ENCODE results near the gene TFCP2L1. TPM values are rescaled to one million over a fixed set of nuclear protein-coding genes. Genes with fewer than 3 reads are reported as not detected.
"Not testable (repeated sequence)": the region's sequence is repeated elsewhere in the genome, so short reads cannot be mapped to it uniquely, and the experiment has no call there.

The TFCP2L1 gene
- total RNA-seq, 1 experiment from 2014 or later = 0.03 TPM

DNA sequence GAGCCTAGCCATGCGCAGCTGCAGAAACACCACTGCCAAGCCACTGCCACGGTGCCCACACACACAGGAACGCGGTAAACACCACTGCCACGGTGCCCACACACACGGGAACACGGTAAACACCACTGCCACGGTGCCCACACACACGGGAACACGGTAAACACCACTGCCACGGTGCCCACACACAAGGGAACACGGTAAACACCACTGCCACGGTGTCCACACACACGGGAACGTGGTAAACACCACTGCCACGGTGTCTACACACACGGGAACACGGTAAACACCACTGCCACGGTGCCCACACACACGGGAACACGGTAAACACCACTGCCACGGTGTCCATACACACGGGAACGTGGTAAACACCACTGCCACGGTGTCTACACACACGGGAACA lies 59.3 kb downstream of the TFCP2L1 start:
- not testable (repeated sequence) for DNase-seq, H3K36me3 ChIP-seq, H3K9me3 ChIP-seq, H3K27me3 ChIP-seq, H3K4me3 ChIP-seq

- DNase-seq = no peak
- H3K9me3 ChIP-seq = no peaks in the 10 kb centered on the region
- H3K27me3 ChIP-seq = no peaks in the 10 kb centered on the region
- H3K36me3 ChIP-seq = no peaks in the 10 kb centered on the region
- H3K4me3 ChIP-seq = no peak overlapping the region
These were observed 64.0 kb downstream of the TFCP2L1 start for GRCh38 chr2:121220995-121221394.

DNA sequence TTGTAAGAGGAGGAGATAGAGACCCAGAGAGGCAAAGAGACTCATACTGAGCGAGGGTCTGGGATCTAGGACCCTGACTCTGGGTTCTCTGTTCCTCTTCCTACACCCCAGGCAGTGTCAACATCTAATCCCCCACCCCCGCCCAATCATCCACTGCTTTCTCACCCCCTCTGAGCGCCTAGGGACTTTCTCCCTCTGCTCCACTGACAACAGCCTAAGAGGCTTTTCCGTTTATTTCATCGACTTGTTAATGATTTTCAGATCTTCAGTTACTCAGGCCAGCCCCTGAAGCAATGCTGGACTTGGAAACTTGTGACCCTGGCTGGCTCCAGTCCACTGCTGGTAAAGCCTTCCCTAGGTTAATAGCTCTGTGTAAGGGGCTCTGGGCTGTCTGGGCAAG lies 65.1 kb downstream of the TFCP2L1 start:
- Histone ChIP-seq H3K27me3 (no peaks in the 10 kb centered on the region), H3K9me3 (no peaks in the 10 kb centered on the region), H3K36me3 (no peaks in the 10 kb centered on the region), H3K4me3 (no peak overlapping the region)
- no peak for DNase-seq

- no peak for DNase-seq
- no peaks in the 10 kb centered on the region for H3K27me3 ChIP-seq
- no peaks in the 10 kb centered on the region for H3K36me3 ChIP-seq
- H3K4me3 ChIP-seq = no peak overlapping the region
- no peaks in the 10 kb centered on the region for H3K9me3 ChIP-seq
These were observed 66.5 kb downstream of the TFCP2L1 start for GRCh38 chr2:121218386-121218938.

- H3K9me3 ChIP-seq = no peaks in the 10 kb centered on the region
- DNase-seq = no peak
- H3K36me3 ChIP-seq = no peaks in the 10 kb centered on the region
- no peaks in the 10 kb centered on the region for H3K27me3 ChIP-seq
- no peak overlapping the region for H3K4me3 ChIP-seq
These were observed 67.4 kb downstream of the TFCP2L1 start for GRCh38 chr2:121217627-121218026.

GRCh38 chr2:121214296-121214695 lies 70.7 kb downstream of the TFCP2L1 start:
- Histone ChIP-seq H3K36me3 (no peaks in the 10 kb centered on the region), H3K9me3 (no peaks in the 10 kb centered on the region), H3K27me3 (no peaks in the 10 kb centered on the region), H3K4me3 (no peak overlapping the region)
- DNase-seq = no peak

DNA sequence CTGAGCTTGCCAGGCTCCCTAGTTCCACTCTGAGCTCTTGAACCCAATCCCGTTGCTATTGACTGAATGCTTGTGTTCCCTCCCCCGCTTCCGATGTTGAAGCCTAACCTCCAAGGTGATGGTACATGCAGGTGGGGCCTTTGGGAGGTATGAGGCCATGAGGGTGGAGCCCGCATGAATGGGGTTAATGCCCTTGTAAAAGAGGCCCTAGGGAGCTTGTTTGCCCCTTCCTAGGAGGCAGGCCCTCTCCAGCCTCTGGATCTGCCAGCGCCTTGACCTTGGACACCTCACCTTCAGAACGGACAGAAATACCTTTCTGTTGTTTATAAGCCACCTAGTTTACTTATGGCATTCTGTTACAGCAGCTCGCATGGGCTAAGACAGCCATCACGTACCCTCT lies 71.6 kb downstream of the TFCP2L1 start:
- H3K27me3 ChIP-seq = no peaks in the 10 kb centered on the region
- no peaks in the 10 kb centered on the region for H3K9me3 ChIP-seq
- no peak overlapping the region for H3K4me3 ChIP-seq
- DNase-seq = no peak
- no peaks in the 10 kb centered on the region for H3K36me3 ChIP-seq

GRCh38 chr2:121212661-121213325 lies 72.2 kb downstream of the TFCP2L1 start:
- H3K27me3 ChIP-seq = no peaks in the 10 kb centered on the region

DNA sequence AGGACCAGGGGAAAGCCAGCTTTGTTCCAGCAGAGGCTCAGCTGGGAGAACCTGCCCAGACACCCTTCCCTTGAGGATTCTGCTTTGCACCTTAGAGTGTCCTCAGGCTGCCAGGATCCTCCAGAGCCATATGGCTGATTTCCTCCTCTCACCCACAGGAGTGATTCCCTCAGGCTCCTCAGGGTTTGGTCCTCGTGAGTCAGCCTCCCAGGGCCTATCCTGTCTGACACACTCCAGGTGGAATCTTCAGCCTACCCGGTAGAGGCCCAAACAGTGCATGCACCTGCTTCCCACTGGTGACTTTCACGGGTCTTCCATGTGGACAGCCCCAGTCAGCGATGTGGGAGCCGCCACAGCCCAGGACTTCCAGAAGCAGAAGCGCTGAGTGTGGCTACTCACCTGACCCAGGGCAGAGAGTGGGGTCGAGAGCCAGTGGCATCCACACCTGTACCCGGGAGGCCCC lies 73.3 kb downstream of the TFCP2L1 start:
- H3K27me3 ChIP-seq = no peaks in the 10 kb centered on the region
- DNase-seq = no peak
- H3K36me3 ChIP-seq = no peaks in the 10 kb centered on the region
- no peaks in the 10 kb centered on the region for H3K9me3 ChIP-seq
- no peak overlapping the region for H3K4me3 ChIP-seq

More at GRCh38 chr2:121212661-121213325, 72.2 kb downstream of the TFCP2L1 start:
- no peak for DNase-seq
- no peaks in the 10 kb centered on the region for H3K36me3 ChIP-seq
- no peak overlapping the region for H3K4me3 ChIP-seq
- H3K9me3 ChIP-seq = no peaks in the 10 kb centered on the region

DNA sequence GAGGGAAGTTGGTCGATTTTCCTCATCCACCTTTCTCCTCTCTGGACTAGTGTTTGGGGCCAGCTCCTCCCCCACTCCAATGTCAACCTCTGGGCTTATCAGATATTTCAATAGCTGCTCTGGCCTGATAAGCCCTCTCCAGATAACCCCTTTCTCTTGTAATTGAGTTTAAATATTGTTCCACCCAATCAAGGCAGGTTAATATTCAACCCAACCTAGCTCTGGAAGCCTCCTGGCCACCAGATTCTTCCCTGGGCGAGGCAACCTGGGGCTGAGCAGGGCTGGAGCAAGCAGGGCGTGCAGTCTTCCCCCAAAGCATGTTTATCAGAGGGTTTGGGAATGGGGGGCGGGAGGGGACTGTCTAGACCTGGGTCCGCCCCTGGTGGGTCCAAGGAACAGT lies 73.8 kb downstream of the TFCP2L1 start:
- DNase-seq = no peak
- H3K36me3 ChIP-seq = no peaks in the 10 kb centered on the region
- H3K9me3 ChIP-seq = no peaks in the 10 kb centered on the region
- H3K27me3 ChIP-seq = no peaks in the 10 kb centered on the region
- no peak overlapping the region for H3K4me3 ChIP-seq

DNA sequence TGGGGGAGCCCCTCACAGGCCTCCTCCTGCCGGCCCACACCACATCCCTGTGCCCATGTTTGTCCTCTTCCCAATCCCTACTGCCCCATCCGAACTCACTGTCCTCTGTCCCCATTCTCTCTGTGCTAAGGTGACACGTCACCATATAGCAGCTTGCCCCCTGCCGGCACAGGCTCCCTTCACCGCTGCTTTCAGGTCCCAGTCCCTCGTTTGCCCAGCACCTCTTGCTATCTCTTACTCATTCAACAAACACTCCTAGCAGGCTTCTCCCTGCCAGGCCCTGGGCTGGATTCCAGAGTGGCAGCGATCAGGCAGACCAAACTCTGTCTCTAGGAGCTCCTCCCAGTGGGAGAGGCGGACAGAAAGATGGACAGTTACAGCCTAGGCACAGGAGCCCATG lies 74.3 kb downstream of the TFCP2L1 start:
- H3K36me3 ChIP-seq = no peaks in the 10 kb centered on the region
- no peaks in the 10 kb centered on the region for H3K27me3 ChIP-seq
- H3K4me3 ChIP-seq = no peak overlapping the region
- peak; percentile 62 for DNase-seq
- no peaks in the 10 kb centered on the region for H3K9me3 ChIP-seq

GRCh38 chr2:121209014-121209610 lies 75.9 kb downstream of the TFCP2L1 start:
- Histone ChIP-seq H3K4me3 (no peak overlapping the region), H3K36me3 (no peaks in the 10 kb centered on the region), H3K9me3 (no peaks in the 10 kb centered on the region), H3K27me3 (no peaks in the 10 kb centered on the region)
- DNase-seq = no peak

GRCh38 chr2:121207494-121207893 lies 77.5 kb downstream of the TFCP2L1 start:
- no peak for DNase-seq
- no peaks in the 10 kb centered on the region for H3K9me3 ChIP-seq
- H3K36me3 ChIP-seq = no peaks in the 10 kb centered on the region
- no peak overlapping the region for H3K4me3 ChIP-seq
- H3K27me3 ChIP-seq = no peaks in the 10 kb centered on the region

DNA sequence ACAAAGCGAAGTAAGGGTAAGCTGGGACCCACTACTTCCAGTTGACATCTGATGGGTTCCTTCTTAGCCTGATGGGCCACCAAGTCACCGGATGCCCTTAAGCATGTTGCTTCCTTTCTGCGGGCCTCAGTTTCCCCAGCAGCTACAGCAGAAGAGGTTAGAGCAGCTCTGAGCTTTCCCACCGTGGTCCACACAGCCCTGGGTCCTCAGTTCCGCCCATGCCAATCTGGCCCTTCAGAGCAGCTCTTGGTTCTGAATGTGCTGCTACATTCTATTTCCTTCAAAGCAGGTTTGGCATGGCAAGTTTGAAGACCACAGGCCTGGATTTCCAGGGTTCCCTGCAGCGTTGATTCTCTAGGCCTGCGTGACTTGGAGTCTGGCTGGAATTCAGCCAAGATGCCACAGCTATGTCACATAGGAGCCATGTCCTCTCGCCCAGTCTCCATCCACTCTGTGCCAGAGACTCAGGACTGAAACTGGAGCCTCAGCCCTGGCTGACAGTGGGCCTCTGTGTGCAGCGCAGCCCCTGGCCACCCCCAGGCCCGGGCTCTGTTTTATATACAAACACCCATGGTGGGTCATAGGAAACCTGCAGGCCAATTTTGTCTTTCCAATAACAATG lies 79.6 kb downstream of the TFCP2L1 start:
- DNase-seq = peak; percentile 45
- H3K27me3 ChIP-seq = no peaks in the 10 kb centered on the region
- no peak overlapping the region for H3K4me3 ChIP-seq
- H3K36me3 ChIP-seq = no peaks in the 10 kb centered on the region
- H3K9me3 ChIP-seq = no peaks in the 10 kb centered on the region

GRCh38 chr2:121203591-121204249 lies 81.3 kb downstream of the TFCP2L1 start:
- H3K4me3 ChIP-seq = no peak overlapping the region
- no peaks in the 10 kb centered on the region for H3K9me3 ChIP-seq
- DNase-seq = no peak
- no peaks in the 10 kb centered on the region for H3K27me3 ChIP-seq
- H3K36me3 ChIP-seq = no peaks in the 10 kb centered on the region

DNA sequence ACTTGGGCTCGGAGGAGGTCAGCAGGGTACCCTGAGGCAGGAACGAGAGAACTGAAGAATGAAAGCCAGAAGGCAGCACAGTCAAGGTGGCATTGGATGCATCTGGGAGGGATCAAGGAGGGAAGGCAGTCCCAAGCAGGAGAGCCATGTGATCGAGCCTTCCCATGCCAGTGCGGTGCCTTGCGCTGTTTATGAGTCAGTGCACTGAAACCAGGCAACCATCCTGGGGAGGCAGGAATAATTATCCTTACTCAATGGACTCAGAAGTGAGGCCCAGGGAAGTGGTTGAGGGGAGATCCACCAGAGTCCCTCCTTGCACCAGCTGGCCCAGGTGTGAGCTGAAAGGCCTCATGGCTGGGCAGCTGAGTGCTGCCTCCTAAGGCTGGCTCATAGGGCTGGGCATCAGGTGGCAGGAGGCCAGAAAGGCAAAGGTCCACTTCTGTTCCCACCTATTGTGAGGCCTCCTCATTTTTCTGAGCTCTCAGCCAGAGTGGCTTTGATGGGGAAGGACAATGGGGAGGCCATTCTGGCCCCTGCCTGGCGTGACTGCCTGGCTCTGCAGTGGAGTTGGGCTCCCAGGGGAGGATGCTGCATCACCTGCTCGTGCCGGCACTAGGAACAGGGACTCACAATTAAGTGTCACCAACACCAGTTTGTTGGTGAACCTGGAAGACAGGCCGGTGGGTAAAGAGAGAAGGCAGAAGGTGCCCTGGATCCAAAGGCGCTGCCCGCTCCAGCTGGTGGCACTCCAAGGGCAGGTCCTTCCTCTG lies 82.3 kb downstream of the TFCP2L1 start:
- Histone ChIP-seq H3K27me3 (no peaks in the 10 kb centered on the region), H3K4me3 (no peak overlapping the region), H3K9me3 (no peaks in the 10 kb centered on the region), H3K36me3 (no peaks in the 10 kb centered on the region)
- DNase-seq = no peak
